ENCODE results near the gene LAMC2. TPM values are rescaled to one million over a fixed set of nuclear protein-coding genes. Genes with fewer than 3 reads are reported as not detected.

The LAMC2 gene
- total and polyA plus RNA-seq, 2 of the 8 experiments (the other 6 are each of a cell fraction or from before 2014, with no cell fraction given), result 4.6 to 12.9 TPM

- Histone ChIP-seq H3K23me2 (ENCODE audit: low read depth, low read length) (peaks cover 5% of the 10 kb centered on the region; the same call in 1 of the 2 replicates), H2BK12ac (ENCODE audit: low read depth, low read length) (no peak overlapping the region), H3K9me3 (ENCODE audit: insufficient read depth in 2 of 2, low read depth in 1 of 2, low read length in 1 of 2) (no peaks in the 10 kb centered on the region), H2BK120ac (replicated peaks; ENCODE audit: low read depth, low read length) (no peak overlapping the region), H3K27me3 (replicated peaks in 1 of 4; ENCODE audit: control insufficient read depth in 3 of 4, extremely low read depth in 1 of 4, insufficient read depth in 3 of 4, low read length in 3 of 4) (no peaks in the 10 kb centered on the region), H2BK15ac (ENCODE audit: low read length) (no peak overlapping the region), H3K4me3 (ENCODE audit: extremely low read depth in 1 of 4, insufficient read depth in 2 of 4, low read depth in 3 of 4, low read length in 4 of 4) (no peak overlapping the region), H3K79me1 (ENCODE audit: low read depth, low read length) (no peaks in the 10 kb centered on the region), H2AK5ac (ENCODE audit: low read depth, low read length) (no peak overlapping the region), H3K36me3 (ENCODE audit: control insufficient read depth in 2 of 4, insufficient read depth in 4 of 4, low read length in 3 of 4) (peaks cover 0 to 7% (median 2%) of the 10 kb centered on the region in 4 experiments; a peak in 4 of 8 replicates), H3K56ac (replicated peaks; ENCODE audit: insufficient read length, low read depth, low read length) (no peak overlapping the region), H3K23ac (ENCODE audit: insufficient read length) (no peak overlapping the region), H3K18ac (ENCODE audit: extremely low read depth, low read length) (0 out of 2 replicates have a peak overlapping the region, but pooled peaks have one; percentile 21), H4K91ac (replicated peaks; ENCODE audit: insufficient read length, low read length) (no peak overlapping the region), H2BK5ac (ENCODE audit: low read depth, low read length) (no peak overlapping the region), H3K9ac (replicated peaks in 1 of 4; ENCODE audit: extremely low read depth in 1 of 4, low read depth in 3 of 4, low read length in 3 of 4) (no peak overlapping the region), H2BK20ac (ENCODE audit: low read length) (peak overlapping the region; percentile 15; the same call in 1 of the 2 replicates), H3K27ac (ENCODE audit: low read depth, low read length) (no peak overlapping the region), H4K20me1 (replicated peaks in 1 of 2; ENCODE audit: control insufficient read depth in 1 of 2, insufficient read depth in 2 of 2, low read length in 2 of 2) (no peaks in the 10 kb centered on the region), H2AFZ (ENCODE audit: low read length) (no peak overlapping the region), H3K4me1 (replicated peaks in 1 of 4; ENCODE audit: control insufficient read depth in 3 of 4, insufficient read depth in 4 of 4, low read length in 3 of 4) (no peaks in the 10 kb centered on the region), H3K4me2 (ENCODE audit: insufficient read depth in 1 of 2, low read depth in 2 of 2, low read length in 2 of 2) (no peak overlapping the region), H3K14ac (ENCODE audit: insufficient read length) (no peak overlapping the region), H4K5ac (ENCODE audit: insufficient read length, low read depth, low read length) (no peak overlapping the region), H3K4ac (replicated peaks; ENCODE audit: insufficient read length, low read depth, low read length) (peak overlapping the region; percentile 70), H4K8ac (ENCODE audit: extremely low read depth, insufficient read depth, low read length) (no peak overlapping the region), H3K79me2 (ENCODE audit: control insufficient read depth in 1 of 2, insufficient read depth in 2 of 2, low read length in 2 of 2) (no peaks in the 10 kb centered on the region)
- FAIRE-seq (no peak), DNase-seq (ENCODE audit: low read depth in 1 of 2, low spot score in 2 of 2) (no peak)
- ChIA-PET CTCF (ENCODE audit: partially characterized antibody) (no interaction called here), POLR2A (ENCODE audit: partially characterized antibody) (no interaction called here)
- TF ChIP-seq SIX5 (IDR thresholded peaks at IDR 0.05; ENCODE audit: low read depth, low read length), result no peak
- TF ChIP-seq BACH1 (IDR thresholded peaks at IDR 0.05; ENCODE audit: low read length), result no peak
- no peak for TF ChIP-seq ASH2L (IDR thresholded peaks at IDR 0.05; ENCODE audit: low read length)
- no peak for TF ChIP-seq JUND (IDR thresholded peaks at IDR 0.05; ENCODE audit: low read length)
- no peak for TF ChIP-seq TCF12 (IDR thresholded peaks at IDR 0.05; ENCODE audit: low read depth, low read length)
- no peak for TF ChIP-seq CTBP2 (IDR thresholded peaks at IDR 0.05; ENCODE audit: borderline replicate concordance, insufficient read depth, insufficient read length, low read length)
- TF ChIP-seq CEBPB (IDR thresholded peaks at IDR 0.05; ENCODE audit: low read depth, low read length), result no peak
- TF ChIP-seq USF2 (IDR thresholded peaks at IDR 0.05; ENCODE audit: low read length), result no peak
- TF ChIP-seq JUN (IDR thresholded peaks at IDR 0.05; ENCODE audit: low read depth, low read length), result no peak
- TF ChIP-seq GTF2F1 (IDR thresholded peaks at IDR 0.05; ENCODE audit: borderline replicate concordance, low read depth, low read length), result no peak
- TF ChIP-seq ZNF274 (IDR thresholded peaks at IDR 0.05; ENCODE audit: borderline replicate concordance, extremely low read depth, low read length), result no peak
- no peak for TF ChIP-seq NANOG (IDR thresholded peaks at IDR 0.05; ENCODE audit: insufficient read depth, low read depth, low read length, poor library complexity, severe bottlenecking)
- WGBS, 2 experiments (ENCODE audit: extremely low coverage in 1 of 2, insufficient coverage in 1 of 2, insufficient read length in 1 of 2, insufficient replicate concordance in 2 of 2, low coverage in 1 of 2, low lambda C conversion rate in 2 of 2, missing lambda C conversion rate in 1 of 2), result 83% methylated on average over 2 of the region's 2 CpGs; no CpG with 5 or more reads in 1 of the 2 experiments
Observed at GRCh38 chr1:183147735-183148134, 38.3 kb upstream of the LAMC2 start.
